Mesenchymal stem cell (in vitro differentiated cells and primary cell): ENCODE results near the gene TLCD1.
"Not testable (repeated sequence)": the region's sequence is repeated elsewhere in the genome, so short reads cannot be mapped to it uniquely, and the experiment has no call there.

Experiments used
- DNase-seq: peaks from one replicate; pipeline ENCODE4 v3.0.0-alpha.2; 2013
- H2AFZ ChIP-seq: one replicate; pipeline ENCODE4 v1.6.1; 2013; ENCODE audit warnings: low read depth, mild to moderate bottlenecking, control low read depth, inconsistent platforms, low read length, moderate library complexity
- H2AK5ac ChIP-seq: 2 replicates; pipeline ENCODE4 v1.6.1; 2013; ENCODE audit warnings: low read length, moderate library complexity, mild to moderate bottlenecking, inconsistent platforms; ENCODE audit not compliant: severe bottlenecking
- H2BK120ac ChIP-seq: one replicate; pipeline ENCODE4 v1.6.1; 2013; ENCODE audit warnings: low read depth, mild to moderate bottlenecking, inconsistent platforms, low read length, moderate library complexity
- H2BK12ac ChIP-seq, 2 experiments: one replicate each; pipeline ENCODE4 v1.6.1; 2013; ENCODE audit warnings: inconsistent platforms in 2 of 2, low read length in 2 of 2, mild to moderate bottlenecking in 2 of 2, moderate library complexity in 2 of 2, control low read depth in 1 of 2
- H2BK15ac ChIP-seq: one replicate; pipeline ENCODE4 v1.6.1; 2013; ENCODE audit warnings: mild to moderate bottlenecking, low read depth, inconsistent platforms; ENCODE audit not compliant: poor library complexity, severe bottlenecking
- H2BK5ac ChIP-seq: 2 replicates; pipeline ENCODE4 v1.6.1; 2013; ENCODE audit warnings: low read depth, mild to moderate bottlenecking, low read length, control low read depth, inconsistent platforms; ENCODE audit not compliant: poor library complexity, severe bottlenecking
- H3K14ac ChIP-seq, 2 experiments: one replicate each; pipeline ENCODE4 v1.6.1; 2013; ENCODE audit warnings: inconsistent platforms in 2 of 2, low read length in 2 of 2, control low read depth in 1 of 2, mild to moderate bottlenecking in 1 of 2, moderate library complexity in 1 of 2
- H3K18ac ChIP-seq, 2 experiments: one replicate each; pipeline ENCODE4 v1.6.1; 2013; ENCODE audit warnings: inconsistent platforms in 2 of 2, low read length in 2 of 2, control low read depth in 1 of 2, low read depth in 1 of 2, mild to moderate bottlenecking in 1 of 2
- H3K23ac ChIP-seq, 2 experiments: one replicate each; pipeline ENCODE4 v1.6.1; 2013; ENCODE audit warnings: inconsistent platforms in 2 of 2, low read length in 2 of 2, mild to moderate bottlenecking in 2 of 2, moderate library complexity in 2 of 2, control low read depth in 1 of 2
- H3K27ac ChIP-seq: 2 replicates; pipeline ENCODE4 v1.5.1; 2013; ENCODE audit warnings: mild to moderate bottlenecking, moderate library complexity, low read length, control low read depth, inconsistent platforms; ENCODE audit not compliant: poor library complexity, severe bottlenecking
- H3K27me3 ChIP-seq, 2 experiments: 2 replicates each; pipeline versions ENCODE4 v1.6.1 to v1.7.0; 2013; ENCODE audit warnings: low read length in 2 of 2, mild to moderate bottlenecking in 2 of 2, moderate library complexity in 2 of 2, control low read depth in 1 of 2, inconsistent platforms in 1 of 2; ENCODE audit not compliant: control insufficient read depth in 1 of 2, insufficient read depth in 1 of 2
- H3K36me3 ChIP-seq, 2 experiments: 2 replicates each; pipeline versions ENCODE4 v1.6.1 to v1.7.0; 2013; ENCODE audit warnings: low read length in 2 of 2, control low read depth in 1 of 2, inconsistent platforms in 1 of 2, low read depth in 1 of 2, mild to moderate bottlenecking in 1 of 2; ENCODE audit not compliant: insufficient read depth in 2 of 2, control insufficient read depth in 1 of 2
- H3K4ac ChIP-seq, 2 experiments: one replicate each; pipeline ENCODE4 v1.6.1; 2013; ENCODE audit warnings: inconsistent platforms in 2 of 2, low read length in 2 of 2, mild to moderate bottlenecking in 2 of 2, moderate library complexity in 2 of 2, control low read depth in 1 of 2, low read depth in 1 of 2
- H3K4me1 ChIP-seq: 2 replicates; pipeline ENCODE4 v1.6.1; 2013; ENCODE audit warnings: low read depth, low read length, control low read depth; ENCODE audit not compliant: control insufficient read depth, insufficient read depth
- H3K4me2 ChIP-seq: 2 replicates; pipeline ENCODE4 v1.6.1; 2013; ENCODE audit warnings: low read length, mild to moderate bottlenecking, inconsistent platforms; ENCODE audit not compliant: poor library complexity, severe bottlenecking
- H3K4me3 ChIP-seq, 2 experiments: 2 replicates each; pipeline versions ENCODE4 v1.5.1 to v1.7.0; 2013; ENCODE audit warnings: low read length in 2 of 2, mild to moderate bottlenecking in 2 of 2, control low read depth in 1 of 2, low read depth in 1 of 2; ENCODE audit not compliant: insufficient read depth in 1 of 2
- H3K79me1 ChIP-seq: replicated peaks from 2 replicates; pipeline ENCODE4 v1.6.1; 2013; ENCODE audit warnings: mild to moderate bottlenecking, control low read depth, low read length, inconsistent platforms; ENCODE audit not compliant: poor library complexity, severe bottlenecking
- H3K9ac ChIP-seq: 2 replicates; pipeline ENCODE4 v1.7.0; 2013; ENCODE audit warnings: mild to moderate bottlenecking, low read length, moderate library complexity
- H3K9me3 ChIP-seq: 2 replicates; pipeline ENCODE4 v1.7.0; 2013; ENCODE audit warnings: mild to moderate bottlenecking, low read length; ENCODE audit not compliant: control insufficient read depth
- H4K8ac ChIP-seq: one replicate; pipeline ENCODE4 v1.6.1; 2013; ENCODE audit warnings: inconsistent platforms, mild to moderate bottlenecking, low read length, moderate library complexity
- H4K91ac ChIP-seq: one replicate; pipeline ENCODE4 v1.6.1; 2013; ENCODE audit warnings: mild to moderate bottlenecking, low read length, inconsistent platforms
- WGBS: methylation state at CpG from one replicate; pipeline ENCODE4 v1.1.7; 2013; ENCODE audit warnings: mixed read lengths; 5-methylcytosine and 5-hydroxymethylcytosine counted together

Gene TLCD1

GRCh38 chr17:28723159-28723835 lies 2.7 kb downstream of the TLCD1 start:
- Histone ChIP-seq H3K14ac (no peak overlapping the region), H3K4ac (no peak overlapping the region), H3K4me3 (no peak overlapping the region), H2BK5ac (no peak overlapping the region), H3K4me2 (no peak overlapping the region), H3K18ac (no peak overlapping the region), H3K9me3 (no peaks in the 10 kb centered on the region), H3K36me3 (peaks cover 25 to 42% of the 10 kb centered on the region in 2 experiments), H3K23ac (no peak overlapping the region), H3K27me3 (no peaks in the 10 kb centered on the region), H4K8ac (no peak overlapping the region), H2BK15ac (no peak overlapping the region), H2BK12ac (no peak overlapping the region), H3K79me1 (no peaks in the 10 kb centered on the region), H4K91ac (no peak overlapping the region), H3K4me1 (peaks cover 29% of the 10 kb centered on the region), H3K27ac (no peak overlapping the region), H3K9ac (peak overlapping the region; percentile 32), H2AFZ (no peak overlapping the region), H2BK120ac (no peak overlapping the region), H2AK5ac (no peak overlapping the region)
- no peak for DNase-seq
- WGBS: 88% methylated on average over 6 of the region's 6 CpGs

GRCh38 chr17:28722417-28723158 lies 3.4 kb downstream of the TLCD1 start:
- Histone ChIP-seq H3K36me3 (peaks cover 25 to 42% of the 10 kb centered on the region in 2 experiments), H2BK15ac (no peak overlapping the region), H3K27ac (no peak overlapping the region), H3K9ac (peak overlapping the region; percentile 32), H3K4me2 (no peak overlapping the region), H3K4me1 (peaks cover 27% of the 10 kb centered on the region), H2AK5ac (no peak overlapping the region), H2AFZ (no peak overlapping the region), H3K79me1 (no peaks in the 10 kb centered on the region), H3K18ac (no peak overlapping the region), H4K91ac (no peak overlapping the region), H4K8ac (no peak overlapping the region), H2BK120ac (no peak overlapping the region), H2BK12ac (no peak overlapping the region), H3K9me3 (no peaks in the 10 kb centered on the region), H3K23ac (peak overlapping the region in 1 of 2 experiments; percentile 34), H3K4me3 (peak overlapping the region in 1 of 2 experiments; percentile 52), H3K14ac (no peak overlapping the region), H3K4ac (no peak overlapping the region), H3K27me3 (no peaks in the 10 kb centered on the region), H2BK5ac (no peak overlapping the region)
- WGBS: 93% methylated on average over 7 of the region's 7 CpGs
- no peak for DNase-seq

- not testable (repeated sequence) for H3K14ac ChIP-seq, H2BK12ac ChIP-seq, H2AK5ac ChIP-seq, H4K91ac ChIP-seq, H3K18ac ChIP-seq, H3K23ac ChIP-seq, H3K9me3 ChIP-seq, H3K4ac ChIP-seq, H3K27me3 ChIP-seq, H2AFZ ChIP-seq, H2BK120ac ChIP-seq, H4K8ac ChIP-seq, H3K79me1 ChIP-seq, H2BK15ac ChIP-seq, H2BK5ac ChIP-seq, DNase-seq
- peak overlapping the region; percentile 50 to 99 for H3K4me3 ChIP-seq
- H3K36me3 ChIP-seq: peaks cover 26 to 44% of the 10 kb centered on the region in 2 experiments
- peak overlapping the region; percentile 76 for H3K4me2 ChIP-seq
- H3K9ac ChIP-seq: peak overlapping the region; percentile 95
- peak overlapping the region; percentile 16 for H3K27ac ChIP-seq
- H3K4me1 ChIP-seq: peaks cover 26% of the 10 kb centered on the region
- WGBS: 27% methylated on average over 19 of the region's 19 CpGs
These were observed 5.1 kb downstream of the TLCD1 start for GRCh38 chr17:28720997-28721329.

- H3K4me1 ChIP-seq: peaks cover 26% of the 10 kb centered on the region
- no peak overlapping the region for H2BK12ac ChIP-seq
- H3K79me1 ChIP-seq: peaks cover 2% of the 10 kb centered on the region
- peak overlapping the region; percentile 78 to 97 for H3K18ac ChIP-seq
- no peak overlapping the region for H3K23ac ChIP-seq
- H3K4me3 ChIP-seq: peak overlapping the region; percentile 85 to 99
- H2AK5ac ChIP-seq: peak overlapping the region; percentile 5
- H3K14ac ChIP-seq: peak overlapping the region in 1 of 2 experiments; percentile 9
- H2BK5ac ChIP-seq: peak overlapping the region; percentile 40
- H2AFZ ChIP-seq: no peak overlapping the region
- peak overlapping the region; percentile 74 for H4K8ac ChIP-seq
- H3K4ac ChIP-seq: peak overlapping the region; percentile 29 to 77
- under 1% methylated on average over 21 of the region's 30 CpGs for WGBS
- peak; percentile 28 for DNase-seq
- H3K27me3 ChIP-seq: no peaks in the 10 kb centered on the region
- H3K4me2 ChIP-seq: peak overlapping the region; percentile 76
- H3K27ac ChIP-seq: peak overlapping the region; percentile 92
- no peaks in the 10 kb centered on the region for H3K9me3 ChIP-seq
- H3K36me3 ChIP-seq: peaks cover 32 to 49% of the 10 kb centered on the region in 2 experiments
- no peak overlapping the region for H2BK15ac ChIP-seq
- H3K9ac ChIP-seq: peak overlapping the region; percentile 95
- peak overlapping the region; percentile 67 for H4K91ac ChIP-seq
- H2BK120ac ChIP-seq: no peak overlapping the region
These were observed 5.6 kb downstream of the TLCD1 start for GRCh38 chr17:28720247-28720996.
